ENCODE results near the gene THADA. TPM values are rescaled to one million over a fixed set of nuclear protein-coding genes. Genes with fewer than 3 reads are reported as not detected.
A peak's percentile ranks its signal among the peaks of the same experiment; 100 is the strongest.

Gene THADA
- polyA plus RNA-seq, 4 donors = 6.3 to 13.5 (median 12.7) TPM

GRCh38 chr2:43459446-43460173, 136.2 kb downstream of the THADA start:
- H3K4me1 ChIP-seq (ENCODE audit: control insufficient read depth in 3 of 3, insufficient read depth in 2 of 3, low read depth in 1 of 3, low read length in 2 of 3) = peaks cover 0 to 10% (median 6%) of the 10 kb centered on the region in 3 donors
- 68 to 94% (median 70%) methylated on average over 1 of the region's 1 CpG for WGBS, 3 donors

GRCh38 chr2:43458014-43458628, 137.7 kb downstream of the THADA start:
- WGBS, 3 donors = 74 to 89% (median 75%) methylated on average over 4 of the region's 4 CpGs
- Histone ChIP-seq H3K4me3 (ENCODE audit: low read depth in 1 of 3, low read length in 3 of 3) (no peak overlapping the region), H3K27me3 (ENCODE audit: control insufficient read depth in 3 of 3, insufficient read depth in 3 of 3, low read length in 3 of 3) (no peaks in the 10 kb centered on the region), H3K9me3 (ENCODE audit: control insufficient read depth in 2 of 2, insufficient read depth in 1 of 2, low read depth in 1 of 2, low read length in 1 of 2) (no peaks in the 10 kb centered on the region), H3K4me1 (ENCODE audit: control insufficient read depth in 3 of 3, insufficient read depth in 2 of 3, low read depth in 1 of 3, low read length in 2 of 3) (peaks cover 0 to 5% (median 5%) of the 10 kb centered on the region in 3 donors), H3K36me3 (ENCODE audit: control insufficient read depth in 3 of 3, insufficient read depth in 2 of 3, low read depth in 1 of 3, low read length in 3 of 3) (peaks cover 0 to 2% (median 0%) of the 10 kb centered on the region in 3 donors), H3K27ac (ENCODE audit: low read depth in 1 of 3, low read length in 2 of 3) (no peak overlapping the region)
- DNase-seq (no peak), FAIRE-seq (no peak)

More at GRCh38 chr2:43459446-43460173, 136.2 kb downstream of the THADA start:
- Histone ChIP-seq H3K4me3 (ENCODE audit: low read depth in 1 of 3, low read length in 3 of 3) (no peak overlapping the region), H3K36me3 (ENCODE audit: control insufficient read depth in 3 of 3, insufficient read depth in 2 of 3, low read depth in 1 of 3, low read length in 3 of 3) (peaks cover 0 to 2% (median 0%) of the 10 kb centered on the region in 3 donors), H3K9me3 (ENCODE audit: control insufficient read depth in 2 of 2, insufficient read depth in 1 of 2, low read depth in 1 of 2, low read length in 1 of 2) (no peaks in the 10 kb centered on the region), H3K27ac (ENCODE audit: low read depth in 1 of 3, low read length in 2 of 3) (peak overlapping the region in 1 of 3 donors; percentile 29), H3K27me3 (ENCODE audit: control insufficient read depth in 3 of 3, insufficient read depth in 3 of 3, low read length in 3 of 3) (no peaks in the 10 kb centered on the region)
- FAIRE-seq (no peak), DNase-seq (no peak)

- H3K9me3 ChIP-seq (ENCODE audit: control insufficient read depth in 2 of 2, insufficient read depth in 1 of 2, low read depth in 1 of 2, low read length in 1 of 2) = no peaks in the 10 kb centered on the region
- H3K27me3 ChIP-seq (ENCODE audit: control insufficient read depth in 3 of 3, insufficient read depth in 3 of 3, low read length in 3 of 3) = no peaks in the 10 kb centered on the region
- DNase-seq = peak; percentile 51 to 83
- peaks cover 0 to 3% (median 0%) of the 10 kb centered on the region in 3 donors for H3K4me1 ChIP-seq (ENCODE audit: control insufficient read depth in 3 of 3, insufficient read depth in 2 of 3, low read depth in 1 of 3, low read length in 2 of 3)
- H3K4me3 ChIP-seq (ENCODE audit: low read depth in 1 of 3, low read length in 3 of 3) = no peak overlapping the region
- WGBS, 3 donors = 58 to 76% (median 70%) methylated on average over 6 of the region's 6 CpGs
- H3K36me3 ChIP-seq (ENCODE audit: control insufficient read depth in 3 of 3, insufficient read depth in 2 of 3, low read depth in 1 of 3, low read length in 3 of 3) = peaks cover 0 to 3% (median 2%) of the 10 kb centered on the region in 3 donors
- no peak for FAIRE-seq
- H3K27ac ChIP-seq (ENCODE audit: low read depth in 1 of 3, low read length in 2 of 3) = no peak overlapping the region
Observed at GRCh38 chr2:43455731-43456642, 139.9 kb downstream of the THADA start.

GRCh38 chr2:43455296-43455695, 140.5 kb downstream of the THADA start:
- Histone ChIP-seq H3K27me3 (ENCODE audit: control insufficient read depth in 3 of 3, insufficient read depth in 3 of 3, low read length in 3 of 3) (no peaks in the 10 kb centered on the region), H3K27ac (ENCODE audit: low read depth in 1 of 3, low read length in 2 of 3) (no peak overlapping the region), H3K4me3 (ENCODE audit: low read depth in 1 of 3, low read length in 3 of 3) (no peak overlapping the region), H3K36me3 (ENCODE audit: control insufficient read depth in 3 of 3, insufficient read depth in 2 of 3, low read depth in 1 of 3, low read length in 3 of 3) (peaks cover 0 to 3% (median 2%) of the 10 kb centered on the region in 3 donors), H3K4me1 (ENCODE audit: control insufficient read depth in 3 of 3, insufficient read depth in 2 of 3, low read depth in 1 of 3, low read length in 2 of 3) (peaks cover 0 to 3% (median 0%) of the 10 kb centered on the region in 3 donors), H3K9me3 (ENCODE audit: control insufficient read depth in 2 of 2, insufficient read depth in 1 of 2, low read depth in 1 of 2, low read length in 1 of 2) (no peaks in the 10 kb centered on the region)
- FAIRE-seq = no peak
- DNase-seq = no peak
- 85 to 95% (median 90%) methylated on average over 5 of the region's 5 CpGs for WGBS, 3 donors

GRCh38 chr2:43454791-43455190, 141.0 kb downstream of the THADA start:
- Histone ChIP-seq H3K27me3 (ENCODE audit: control insufficient read depth in 3 of 3, insufficient read depth in 3 of 3, low read length in 3 of 3) (no peaks in the 10 kb centered on the region), H3K9me3 (ENCODE audit: control insufficient read depth in 2 of 2, insufficient read depth in 1 of 2, low read depth in 1 of 2, low read length in 1 of 2) (no peaks in the 10 kb centered on the region), H3K27ac (ENCODE audit: low read depth in 1 of 3, low read length in 2 of 3) (no peak overlapping the region), H3K36me3 (ENCODE audit: control insufficient read depth in 3 of 3, insufficient read depth in 2 of 3, low read depth in 1 of 3, low read length in 3 of 3) (peaks cover 0 to 3% (median 0%) of the 10 kb centered on the region in 3 donors), H3K4me1 (ENCODE audit: control insufficient read depth in 3 of 3, insufficient read depth in 2 of 3, low read depth in 1 of 3, low read length in 2 of 3) (peaks cover 0 to 3% (median 0%) of the 10 kb centered on the region in 3 donors), H3K4me3 (ENCODE audit: low read depth in 1 of 3, low read length in 3 of 3) (no peak overlapping the region)
- FAIRE-seq (no peak), DNase-seq (no peak)
- WGBS, 3 donors = 91 to 97% (median 97%) methylated on average over 2 of the region's 2 CpGs

GRCh38 chr2:43453179-43454170, 142.4 kb downstream of the THADA start:
- 76 to 90% (median 87%) methylated on average over 6 of the region's 6 CpGs for WGBS, 3 donors
- no peak for FAIRE-seq
- DNase-seq = no peak
- no peak overlapping the region for H3K27ac ChIP-seq (ENCODE audit: low read depth in 1 of 3, low read length in 2 of 3)
- H3K36me3 ChIP-seq (ENCODE audit: control insufficient read depth in 3 of 3, insufficient read depth in 2 of 3, low read depth in 1 of 3, low read length in 3 of 3) = peaks cover 0 to 3% (median 0%) of the 10 kb centered on the region in 3 donors
- no peaks in the 10 kb centered on the region for H3K27me3 ChIP-seq (ENCODE audit: control insufficient read depth in 3 of 3, insufficient read depth in 3 of 3, low read length in 3 of 3)
- no peaks in the 10 kb centered on the region for H3K9me3 ChIP-seq (ENCODE audit: control insufficient read depth in 2 of 2, insufficient read depth in 1 of 2, low read depth in 1 of 2, low read length in 1 of 2)
- H3K4me3 ChIP-seq (ENCODE audit: low read depth in 1 of 3, low read length in 3 of 3) = no peak overlapping the region
- peaks cover 0 to 3% (median 0%) of the 10 kb centered on the region in 3 donors for H3K4me1 ChIP-seq (ENCODE audit: control insufficient read depth in 3 of 3, insufficient read depth in 2 of 3, low read depth in 1 of 3, low read length in 2 of 3)

- H3K4me3 ChIP-seq (ENCODE audit: low read depth in 1 of 3, low read length in 3 of 3) = no peak overlapping the region
- H3K27ac ChIP-seq (ENCODE audit: low read depth in 1 of 3, low read length in 2 of 3) = no peak overlapping the region
- no peak for FAIRE-seq
- H3K36me3 ChIP-seq (ENCODE audit: control insufficient read depth in 3 of 3, insufficient read depth in 2 of 3, low read depth in 1 of 3, low read length in 3 of 3) = peaks cover 0 to 3% (median 0%) of the 10 kb centered on the region in 3 donors
- no peaks in the 10 kb centered on the region for H3K9me3 ChIP-seq (ENCODE audit: control insufficient read depth in 2 of 2, insufficient read depth in 1 of 2, low read depth in 1 of 2, low read length in 1 of 2)
- 80 to 92% (median 91%) methylated on average over 1 of the region's 1 CpG for WGBS, 3 donors
- peaks cover 0 to 3% (median 0%) of the 10 kb centered on the region in 3 donors for H3K4me1 ChIP-seq (ENCODE audit: control insufficient read depth in 3 of 3, insufficient read depth in 2 of 3, low read depth in 1 of 3, low read length in 2 of 3)
- no peak for DNase-seq
- no peaks in the 10 kb centered on the region for H3K27me3 ChIP-seq (ENCODE audit: control insufficient read depth in 3 of 3, insufficient read depth in 3 of 3, low read length in 3 of 3)
Observed at GRCh38 chr2:43452318-43452731, 143.5 kb downstream of the THADA start.

All from small intestine (tissue), 7 donors.